NCI-H1436 treated with DMSO at 0.1 percent for 48 hours (cell line): ENCODE results near the gene ZBTB7B.

Experiments used
- DNase-seq: peaks from one replicate; lab custom pipeline; 2025; lab: John Stamatoyannopoulos, UW

Gene ZBTB7B

GRCh38 chr1:155061381-155062150, 59.0 kb downstream of the ZBTB7B start:
- peak; percentile 61 for DNase-seq

DNA sequence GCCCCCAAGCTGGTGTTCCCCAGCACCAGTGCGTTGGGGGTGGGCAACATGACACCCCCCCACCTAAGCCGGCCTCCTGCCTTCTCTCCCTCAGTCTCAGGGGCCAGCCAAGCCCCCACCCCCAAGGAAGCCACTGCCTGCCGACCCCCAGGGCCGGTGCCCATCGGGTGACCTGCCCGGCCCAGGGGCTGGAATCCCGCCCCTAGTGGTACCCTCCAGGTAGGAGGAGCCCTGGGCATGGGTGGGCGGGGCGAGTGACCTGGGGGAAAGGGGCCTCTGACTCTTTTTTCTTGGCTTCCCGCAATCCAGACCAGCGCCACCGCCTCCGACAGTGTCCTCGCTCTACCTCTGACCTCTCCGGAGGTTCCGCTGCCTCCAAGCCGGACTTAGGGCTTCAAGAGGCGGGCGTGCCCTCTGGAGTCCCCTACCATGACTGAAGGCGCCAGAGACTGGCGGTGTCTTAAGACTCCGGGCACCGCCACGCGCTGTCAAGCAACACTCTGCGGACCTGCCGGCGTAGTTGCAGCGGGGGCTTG, 59.6 kb downstream of the ZBTB7B start:
- DNase-seq, result no peak

GRCh38 chr1:155062702-155063411, 60.3 kb downstream of the ZBTB7B start:
- no peak for DNase-seq

GRCh38 chr1:155063550-155064110, 61.0 kb downstream of the ZBTB7B start, which contains the start of gene EFNA4:
Gene EFNA4, plus strand, starts transcription at chr1:155063740. Its CDS starts 84 bp downstream, at chr1:155063824.
- no peak for DNase-seq

- DNase-seq, result no peak
Measured at GRCh38 chr1:155064111-155064831, 61.7 kb downstream of the ZBTB7B start.

- DNase-seq, result no peak
Measured at GRCh38 chr1:155064832-155065429, 62.3 kb downstream of the ZBTB7B start.

DNA sequence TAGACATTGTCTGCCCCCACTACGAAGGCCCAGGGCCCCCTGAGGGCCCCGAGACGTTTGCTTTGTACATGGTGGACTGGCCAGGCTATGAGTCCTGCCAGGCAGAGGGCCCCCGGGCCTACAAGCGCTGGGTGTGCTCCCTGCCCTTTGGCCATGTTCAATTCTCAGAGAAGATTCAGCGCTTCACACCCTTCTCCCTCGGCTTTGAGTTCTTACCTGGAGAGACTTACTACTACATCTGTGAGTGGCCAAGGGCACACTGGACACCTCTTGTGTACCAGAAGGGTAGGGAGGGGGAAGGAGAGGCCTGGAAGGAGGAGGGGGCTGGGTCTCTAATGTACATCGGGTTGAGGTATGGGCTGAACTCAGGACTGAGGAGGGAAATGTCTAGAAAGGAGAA, 64.2 kb downstream of the ZBTB7B start:
- no peak for DNase-seq
